Measurements from ENCODE around the gene CRTAC1. TPM values are rescaled to one million over a fixed set of nuclear protein-coding genes. Genes with fewer than 3 reads are reported as not detected.

The CRTAC1 gene
- polyA plus RNA-seq, 1 donor, result 0.63 TPM

DNA sequence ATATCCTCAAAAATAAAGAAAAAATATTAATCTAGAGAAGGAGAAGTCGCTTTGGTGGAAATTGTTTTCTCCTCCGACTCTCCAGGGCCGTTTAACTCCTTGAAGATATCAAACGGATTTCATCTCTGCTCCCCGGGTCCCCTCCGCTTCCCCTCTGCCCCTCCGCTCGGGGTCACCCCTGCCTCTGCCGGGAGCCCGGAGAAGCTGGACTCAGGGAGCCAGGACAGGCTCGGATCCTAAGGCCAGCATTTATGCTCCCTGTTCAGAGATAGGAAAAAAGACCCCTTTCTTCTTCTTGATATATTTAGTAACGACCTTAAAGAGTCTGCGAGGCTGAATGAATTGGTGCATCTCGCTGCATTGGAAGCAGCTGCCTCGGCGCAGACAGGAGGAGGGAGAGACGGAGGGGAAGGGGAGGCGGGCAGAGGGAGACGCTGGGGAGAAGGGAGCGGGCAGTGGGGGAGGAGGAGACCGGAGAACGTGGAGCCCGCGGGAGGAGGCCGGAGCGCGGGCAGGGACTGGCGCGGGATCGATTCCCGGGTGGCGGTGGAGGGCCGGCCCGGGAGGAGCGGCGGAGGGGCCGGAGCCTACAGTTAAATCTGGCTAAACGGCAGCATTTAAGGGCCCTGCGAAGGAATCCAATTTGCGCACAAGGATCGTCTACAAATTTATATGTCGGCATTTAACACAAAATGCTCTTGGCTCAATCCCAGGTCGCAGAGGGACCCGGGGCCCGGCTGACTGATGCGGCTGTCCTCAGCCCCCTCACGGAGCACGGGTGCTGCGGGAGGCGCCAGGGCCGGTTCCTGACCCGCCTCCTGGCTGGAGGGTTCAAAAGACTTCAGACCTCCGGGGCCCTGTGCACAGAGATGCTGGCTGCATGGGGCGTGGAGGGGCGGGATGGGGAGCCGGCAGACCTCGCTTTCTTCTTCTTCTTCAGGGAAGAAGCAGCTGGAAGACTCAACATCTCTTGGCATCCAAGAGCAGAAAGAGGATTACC is 55.6 kb downstream of the CRTAC1 start:
- DNase-seq (ENCODE audit: low read depth), result no peak

DNA sequence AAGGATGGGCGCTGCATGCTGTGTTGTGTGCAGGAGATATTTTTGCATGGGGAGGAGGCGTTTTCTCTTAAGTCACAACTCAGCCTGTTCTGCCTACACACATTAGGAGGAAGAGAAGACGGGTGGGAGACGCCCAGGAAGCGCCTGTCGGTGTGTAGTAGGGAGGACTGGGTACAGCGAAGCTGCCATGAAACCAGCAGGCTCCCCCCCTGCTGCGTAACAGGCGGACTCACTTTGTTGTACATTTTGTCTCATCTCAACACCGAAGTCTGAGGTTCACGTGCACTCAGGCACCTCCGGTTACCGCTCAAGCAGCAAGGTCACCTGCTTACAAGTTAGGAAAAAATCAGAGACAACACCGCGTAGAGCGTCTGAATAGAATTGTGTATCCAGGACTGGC is 56.3 kb downstream of the CRTAC1 start:
- DNase-seq (ENCODE audit: low read depth), result no peak

- no peak for DNase-seq (ENCODE audit: low read depth)
These were observed 60.8 kb downstream of the CRTAC1 start for GRCh38 chr10:97969538-97970079.

- DNase-seq (ENCODE audit: low read depth), result no peak
These were observed 65.7 kb downstream of the CRTAC1 start for GRCh38 chr10:97964748-97965147.

DNA sequence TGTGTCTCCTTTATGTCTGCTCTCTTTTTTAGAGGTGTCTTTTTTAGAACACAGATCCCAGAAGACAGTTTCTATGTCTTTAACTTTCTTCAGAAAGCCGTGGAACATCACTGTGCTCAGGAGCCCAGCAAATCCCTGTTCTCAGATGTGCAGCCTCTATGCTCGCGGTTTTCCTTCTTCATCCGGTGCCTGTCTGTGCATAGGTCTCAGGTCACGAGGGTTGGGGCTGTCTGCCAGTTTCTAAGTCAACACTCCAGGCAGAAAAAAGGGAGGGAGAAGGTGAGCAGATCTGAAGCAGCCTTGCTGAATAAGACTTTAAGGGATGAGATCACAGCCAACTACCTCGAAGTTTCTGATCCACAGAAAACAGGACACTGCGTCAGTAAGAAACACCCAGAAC is 68.5 kb downstream of the CRTAC1 start:
- DNase-seq (ENCODE audit: low read depth), result no peak

DNA sequence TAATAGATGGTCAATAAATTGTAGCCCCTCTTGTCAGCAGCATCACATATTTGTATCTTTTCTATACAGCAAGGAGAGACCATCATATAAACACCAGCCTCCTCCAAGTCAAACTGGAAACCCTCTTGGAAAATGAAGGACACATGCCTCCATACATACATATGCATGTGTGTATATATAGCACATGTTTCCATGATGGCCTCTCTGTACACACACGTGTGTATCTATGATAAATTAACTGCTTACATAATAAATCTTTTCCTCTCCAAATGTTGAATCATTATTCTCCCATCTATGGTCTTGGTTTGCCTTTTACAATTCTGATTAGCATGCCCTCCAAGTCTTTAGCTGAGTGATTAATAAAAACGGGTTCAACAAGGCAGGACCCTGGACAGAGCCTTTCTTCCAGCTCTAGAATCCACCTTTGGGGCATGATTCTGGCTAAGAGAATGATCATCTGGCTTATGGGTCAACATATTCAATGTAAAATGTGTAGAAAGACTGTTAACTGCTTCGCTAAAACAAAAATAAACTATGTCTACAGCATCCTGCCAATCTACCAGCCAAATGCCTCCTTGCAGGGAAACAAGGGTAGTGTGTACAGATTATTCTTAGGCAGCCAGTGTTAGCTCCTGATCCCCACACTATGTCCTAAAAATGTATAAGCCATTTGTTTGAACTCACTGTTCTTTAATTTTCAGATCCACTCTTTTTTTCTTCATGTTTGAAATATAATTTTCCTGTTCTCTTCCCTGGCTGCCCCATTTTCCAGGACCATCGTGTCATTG is 70.0 kb downstream of the CRTAC1 start:
- DNase-seq (ENCODE audit: low read depth), result no peak

- no peak for DNase-seq (ENCODE audit: low read depth)
These were observed 81.0 kb downstream of the CRTAC1 start for GRCh38 chr10:97949462-97949861.

GRCh38 chr10:97948822-97949221 is 81.6 kb downstream of the CRTAC1 start:
- no peak for DNase-seq (ENCODE audit: low read depth)

DNA sequence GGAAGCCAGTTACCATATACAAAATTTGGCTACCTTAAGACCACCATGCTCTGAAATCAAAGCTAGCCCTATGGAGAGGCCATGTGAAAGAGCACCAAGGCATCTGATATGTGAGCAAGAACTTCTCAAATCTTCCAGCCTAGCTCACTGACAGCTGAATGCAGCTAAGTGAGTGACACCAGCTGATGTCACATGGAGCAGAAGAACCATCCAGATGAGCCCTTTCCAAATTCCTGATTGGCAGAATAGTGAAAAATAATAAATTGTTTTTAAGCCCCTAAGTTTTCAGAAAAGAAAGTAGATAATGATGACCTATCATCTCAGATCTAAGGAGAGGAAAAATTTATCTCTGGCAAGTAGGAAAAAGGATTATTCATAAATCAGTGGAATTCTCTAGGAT is 85.6 kb downstream of the CRTAC1 start:
- DNase-seq (ENCODE audit: low read depth), result no peak

GRCh38 chr10:97943294-97943693 is 87.1 kb downstream of the CRTAC1 start:
- no peak for DNase-seq (ENCODE audit: low read depth)

GRCh38 chr10:97940534-97940933 is 89.9 kb downstream of the CRTAC1 start:
- no peak for DNase-seq (ENCODE audit: low read depth)

DNA sequence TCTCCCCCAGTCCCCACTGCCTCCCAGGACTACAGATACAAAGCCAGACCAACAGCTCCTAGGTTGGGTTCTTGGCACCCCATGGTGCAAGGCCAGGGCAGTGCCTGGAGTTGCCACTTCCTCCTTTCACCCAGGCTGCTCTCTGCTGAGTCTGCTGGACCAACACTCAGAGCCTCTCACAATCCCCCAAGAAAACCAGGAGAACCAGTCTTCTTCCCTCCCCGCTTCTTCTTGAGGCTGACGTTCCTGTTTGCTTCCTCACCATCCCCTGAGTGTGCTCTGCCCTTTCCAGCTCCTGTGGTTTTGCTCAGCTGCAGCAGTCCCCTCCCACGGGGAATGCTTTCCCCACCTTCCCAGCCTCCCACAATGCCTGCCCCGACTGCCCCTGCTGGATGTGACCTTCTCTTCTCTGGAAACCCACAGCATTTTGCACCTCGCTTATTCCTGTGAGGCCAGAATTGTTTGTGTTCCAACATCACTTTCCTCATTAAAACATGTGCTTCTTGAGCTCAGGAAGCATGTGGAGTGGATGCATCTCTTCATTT is 90.9 kb downstream of the CRTAC1 start:
- no peak for DNase-seq (ENCODE audit: low read depth)

- no peak for DNase-seq (ENCODE audit: low read depth)
These were observed 92.5 kb downstream of the CRTAC1 start for GRCh38 chr10:97937928-97938327.

GRCh38 chr10:97937054-97937453 is 93.4 kb downstream of the CRTAC1 start:
- DNase-seq (ENCODE audit: low read depth), result no peak

GRCh38 chr10:97936126-97936525 is 94.3 kb downstream of the CRTAC1 start:
- no peak for DNase-seq (ENCODE audit: low read depth)

GRCh38 chr10:97932932-97933530 is 97.4 kb downstream of the CRTAC1 start:
- no peak for DNase-seq (ENCODE audit: low read depth)

DNA sequence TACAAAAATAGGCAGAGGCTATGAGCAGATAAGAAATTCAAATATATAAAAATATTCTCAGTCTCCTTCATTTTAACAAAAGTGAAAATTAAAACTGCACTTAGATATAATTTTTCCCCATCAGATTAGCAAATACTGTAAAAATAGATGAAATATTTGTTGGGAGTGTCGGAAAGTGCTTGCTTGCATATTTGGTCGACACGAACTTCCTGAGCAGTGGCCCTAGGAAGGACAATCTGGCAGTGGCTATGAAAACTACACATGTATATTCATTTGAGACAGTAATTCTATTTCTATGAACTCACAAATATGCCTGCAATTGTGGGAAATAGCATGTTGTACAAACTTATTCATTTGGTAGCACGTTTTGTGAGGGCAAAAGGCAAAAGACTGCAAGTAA is 99.4 kb downstream of the CRTAC1 start:
- no peak for DNase-seq (ENCODE audit: low read depth)

- no peak for DNase-seq (ENCODE audit: low read depth)
These were observed 101.5 kb downstream of the CRTAC1 start for GRCh38 chr10:97928897-97929296.

DNA sequence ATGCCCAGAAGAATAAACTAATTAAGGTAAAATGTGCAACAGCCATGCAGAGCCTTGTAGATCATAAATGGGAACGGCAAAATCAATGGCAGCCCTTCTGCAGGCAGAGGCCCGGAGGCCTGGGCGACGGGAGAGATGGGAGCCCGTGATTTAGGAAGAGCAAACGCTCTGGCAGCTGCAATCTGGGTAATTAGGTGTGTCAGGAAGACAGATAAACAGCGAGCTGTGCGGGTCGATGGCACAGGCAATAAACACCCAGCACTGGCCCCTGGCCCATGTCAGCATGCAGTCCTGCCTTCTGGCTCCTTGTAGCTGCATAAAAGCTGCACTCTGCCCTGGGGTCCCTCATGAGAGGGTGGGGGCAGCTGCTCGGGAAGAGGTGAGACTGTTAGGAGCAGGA is 102.8 kb downstream of the CRTAC1 start:
- no peak for DNase-seq (ENCODE audit: low read depth)

GRCh38 chr10:97926055-97926454 is 104.4 kb downstream of the CRTAC1 start:
- DNase-seq (ENCODE audit: low read depth), result no peak

- DNase-seq (ENCODE audit: low read depth), result no peak
These were observed 105.0 kb downstream of the CRTAC1 start for GRCh38 chr10:97925308-97925938.
